DMS79 treated with DMSO at 0.1 percent for 48 hours (cell line): ENCODE results near the gene PSMC5.

Experiments
- DNase-seq: peaks from one replicate; lab custom pipeline; 2025; lab: John Stamatoyannopoulos, UW

Gene PSMC5

DNA sequence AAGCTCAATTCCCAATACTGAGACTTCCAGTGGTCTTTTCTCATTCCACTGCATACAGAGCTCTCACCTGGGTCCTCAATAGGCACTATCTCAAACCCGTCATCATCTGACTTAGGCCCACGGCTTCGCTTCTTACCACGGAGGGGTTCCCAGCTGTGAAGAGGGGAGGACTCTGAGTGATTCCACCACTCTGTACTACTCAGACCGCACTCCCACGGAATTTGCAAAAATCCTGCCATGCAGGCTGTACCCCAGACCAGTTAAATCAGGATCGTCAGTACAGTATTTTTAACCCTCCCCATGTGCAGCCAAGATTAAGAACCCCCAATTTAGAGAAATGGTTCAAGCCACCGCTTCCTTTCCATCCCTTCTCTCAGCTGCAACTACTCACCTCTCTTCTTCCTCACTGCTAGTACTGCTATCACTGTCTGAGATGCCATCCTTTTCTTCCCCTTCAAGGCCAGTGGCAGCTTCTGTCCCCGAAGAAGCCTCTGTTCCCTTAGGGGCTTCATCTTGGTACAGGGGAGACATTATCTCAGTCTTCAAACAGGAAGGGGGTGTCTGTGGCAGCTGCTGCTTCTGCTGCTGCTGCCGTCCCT lies 6.2 kb upstream of the PSMC5 start:
- no peak for DNase-seq

- no peak for DNase-seq
These were observed 5.4 kb upstream of the PSMC5 start for GRCh38 chr17:63821804-63822203.

DNA sequence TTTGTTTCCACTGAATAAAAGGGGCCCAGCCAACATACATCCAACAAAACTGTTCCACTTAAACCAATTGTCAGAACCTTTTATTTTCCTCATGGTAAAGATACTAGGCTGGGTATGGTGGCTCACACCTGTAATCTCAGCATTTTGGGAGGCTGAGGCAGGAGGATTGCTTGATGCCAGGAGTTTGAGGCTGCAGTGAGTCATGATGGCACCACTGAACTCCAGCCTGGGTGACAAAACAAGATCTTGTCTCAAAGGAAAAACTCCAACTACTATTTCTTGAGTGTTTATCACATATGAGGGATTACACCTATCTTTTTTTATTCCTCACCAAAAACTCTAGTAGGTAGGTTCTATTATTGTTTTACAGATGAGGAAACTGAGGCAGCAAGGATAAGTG lies 4.7 kb upstream of the PSMC5 start:
- DNase-seq, result no peak

DNA sequence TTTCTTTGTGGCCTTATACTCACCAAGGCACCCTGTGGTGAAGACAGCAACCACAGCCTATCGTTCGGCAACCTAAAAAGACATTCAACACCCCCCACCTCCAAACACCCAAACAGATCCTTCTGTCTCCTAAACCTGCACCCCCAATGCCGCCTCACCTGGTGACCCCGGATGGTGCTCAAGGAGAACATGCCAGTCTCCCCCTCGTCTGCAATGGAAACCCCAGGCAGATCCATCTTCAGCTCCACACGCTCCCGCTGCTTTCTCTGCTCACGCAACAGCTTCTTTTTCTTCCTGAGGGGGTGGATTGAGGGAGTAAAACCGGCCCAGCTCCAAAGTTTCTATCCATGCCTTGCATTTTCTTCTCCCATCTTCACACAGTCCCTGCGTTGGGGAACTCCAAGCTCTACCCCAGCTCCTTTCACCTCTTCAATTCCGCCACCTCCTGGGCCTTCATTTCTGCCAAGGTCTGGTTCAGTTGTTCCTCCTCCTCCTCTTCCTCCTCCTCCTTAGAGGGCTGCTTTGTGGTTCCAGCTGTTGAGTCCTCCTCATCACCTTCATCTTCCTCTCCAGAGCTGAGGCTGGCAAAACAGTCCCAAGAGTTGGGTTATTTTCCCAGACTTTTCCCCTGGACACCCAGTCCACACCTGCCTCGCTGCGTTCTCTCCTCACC lies 3.4 kb upstream of the PSMC5 start:
- DNase-seq, result no peak

DNA sequence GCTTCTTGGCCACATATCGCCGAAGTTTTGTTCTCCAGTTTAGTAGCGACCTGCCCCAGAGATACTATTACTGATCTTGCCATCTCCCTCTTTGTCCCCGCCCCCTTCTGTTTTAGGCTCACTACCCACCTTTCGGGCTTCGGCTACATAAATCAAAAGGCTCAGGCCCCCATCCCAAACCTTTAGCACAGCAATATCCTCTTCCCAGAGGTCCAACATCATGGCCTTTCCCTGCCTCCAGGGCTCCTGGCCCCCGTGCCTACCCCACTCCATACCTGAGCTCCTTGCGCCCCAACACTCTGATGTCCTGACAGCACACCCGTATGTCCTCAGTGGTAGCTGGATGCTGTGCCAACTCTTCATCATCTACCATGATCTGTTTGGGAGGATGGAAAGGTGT lies 2.9 kb upstream of the PSMC5 start:
- DNase-seq, result no peak

GRCh38 chr17:63826468-63827001 lies 696 bp upstream of the PSMC5 start:
- no peak for DNase-seq

DNA sequence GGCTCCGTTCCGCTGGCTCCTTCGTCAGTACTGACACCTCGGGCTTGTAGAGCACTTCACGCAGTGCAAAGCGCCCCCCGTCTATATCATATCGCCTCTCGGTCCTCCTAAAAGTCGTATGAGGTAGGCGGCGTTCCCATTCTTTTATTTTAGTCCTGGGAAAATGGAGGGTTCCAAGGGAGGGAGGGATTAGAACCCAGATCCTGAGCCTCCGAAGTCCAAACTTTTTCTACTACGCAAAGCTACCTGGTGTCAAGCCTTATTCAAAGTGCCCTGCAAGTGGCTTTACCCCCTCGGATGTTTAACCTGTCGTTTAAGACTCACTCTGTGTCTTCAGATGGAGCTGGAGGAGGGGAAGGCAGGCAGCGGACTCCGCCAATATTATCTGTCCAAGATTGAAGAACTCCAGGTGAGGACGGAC lies 580 bp downstream of the PSMC5 start:
- DNase-seq, result no peak

DNA sequence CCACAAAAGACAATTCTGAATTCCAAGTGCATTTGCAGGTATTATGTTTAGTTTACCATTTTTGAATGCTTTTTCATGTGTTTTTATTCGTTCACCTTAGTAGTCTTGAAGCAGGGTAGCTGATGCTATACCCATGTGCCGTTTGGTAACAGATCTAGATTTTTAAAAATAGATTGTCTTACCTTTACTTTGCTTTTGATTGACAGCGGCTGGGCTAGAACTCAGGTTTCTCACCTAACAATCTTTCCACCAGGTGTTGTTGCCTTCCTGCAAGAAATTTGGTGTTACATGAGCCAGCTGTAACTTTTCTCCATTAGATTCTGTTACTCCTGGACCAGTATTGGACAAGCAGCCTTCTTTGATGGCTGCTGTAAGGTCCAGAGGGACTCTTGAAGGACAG lies 1.7 kb downstream of the PSMC5 start:
- no peak for DNase-seq

- DNase-seq, result no peak
These were observed 3.0 kb downstream of the PSMC5 start for GRCh38 chr17:63830278-63830677.

DNA sequence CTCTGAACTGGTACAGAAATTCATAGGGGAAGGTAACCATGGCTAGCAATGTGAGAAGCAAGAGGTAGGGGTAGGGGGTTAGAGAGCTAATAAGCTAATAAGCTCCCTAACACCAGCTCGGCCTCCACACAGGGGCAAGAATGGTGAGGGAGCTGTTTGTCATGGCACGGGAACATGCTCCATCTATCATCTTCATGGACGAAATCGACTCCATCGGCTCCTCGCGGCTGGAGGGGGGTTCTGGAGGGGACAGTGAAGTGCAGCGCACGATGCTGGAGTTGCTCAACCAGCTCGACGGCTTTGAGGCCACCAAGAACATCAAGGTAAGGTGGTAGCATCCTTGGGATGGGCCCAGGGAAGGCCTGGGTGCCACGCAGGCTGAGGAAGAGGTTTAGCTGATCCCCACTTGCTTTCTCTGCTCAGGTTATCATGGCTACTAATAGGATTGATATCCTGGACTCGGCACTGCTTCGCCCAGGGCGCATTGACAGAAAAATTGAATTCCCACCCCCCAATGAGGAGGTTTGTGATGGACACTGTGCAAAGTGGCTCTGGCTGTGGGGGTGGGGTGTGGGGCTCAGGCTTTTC lies 3.8 kb downstream of the PSMC5 start:
- no peak for DNase-seq

- no peak for DNase-seq
These were observed 4.3 kb downstream of the PSMC5 start for GRCh38 chr17:63831505-63831904.

- DNase-seq, result no peak
These were observed 4.8 kb downstream of the PSMC5 start for GRCh38 chr17:63832014-63832413.

GRCh38 chr17:63832455-63832854 lies 5.2 kb downstream of the PSMC5 start:
- DNase-seq, result no peak

GRCh38 chr17:63833026-63833740 lies 6.0 kb downstream of the PSMC5 start:
- DNase-seq, result no peak

GRCh38 chr17:63833741-63834373 lies 6.6 kb downstream of the PSMC5 start:
- DNase-seq, result no peak

DNA sequence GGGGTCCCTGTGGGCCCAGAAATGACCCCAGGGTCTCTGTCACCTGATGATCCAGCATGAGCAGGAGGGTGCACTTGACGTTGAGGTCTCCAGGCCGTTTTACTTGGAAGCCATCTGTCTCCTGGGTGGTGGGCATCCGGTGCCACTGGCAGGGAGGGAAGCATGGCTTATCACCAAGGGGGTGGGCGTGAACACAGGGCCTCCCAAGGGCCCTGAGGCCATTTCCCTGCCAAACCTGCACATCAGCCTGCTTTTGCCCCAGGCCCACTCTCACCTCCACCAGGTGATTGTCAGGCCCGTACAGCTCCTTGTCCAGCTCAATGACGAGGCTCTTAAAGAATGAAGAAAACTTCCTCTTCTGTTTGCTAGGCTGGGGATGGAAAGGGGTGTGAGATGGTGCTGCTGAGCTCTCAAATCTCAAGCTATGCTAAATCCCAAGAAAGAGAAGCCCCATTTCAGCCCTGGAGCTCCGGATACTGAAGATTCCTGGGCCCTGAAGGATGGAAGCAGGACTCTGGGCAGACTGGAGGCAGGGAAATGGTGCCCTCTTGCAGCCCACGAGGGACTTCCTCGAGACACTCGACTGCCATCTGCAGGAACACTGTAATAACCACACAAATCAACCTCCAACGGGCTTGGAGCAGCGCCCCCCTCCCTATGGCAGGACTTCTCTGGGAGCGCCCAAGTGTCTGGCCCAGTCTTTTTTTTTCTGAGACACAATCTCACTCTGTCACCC lies 7.4 kb downstream of the PSMC5 start:
- DNase-seq, result no peak

- no peak for DNase-seq
These were observed 8.0 kb downstream of the PSMC5 start for GRCh38 chr17:63835167-63835720.

DNA sequence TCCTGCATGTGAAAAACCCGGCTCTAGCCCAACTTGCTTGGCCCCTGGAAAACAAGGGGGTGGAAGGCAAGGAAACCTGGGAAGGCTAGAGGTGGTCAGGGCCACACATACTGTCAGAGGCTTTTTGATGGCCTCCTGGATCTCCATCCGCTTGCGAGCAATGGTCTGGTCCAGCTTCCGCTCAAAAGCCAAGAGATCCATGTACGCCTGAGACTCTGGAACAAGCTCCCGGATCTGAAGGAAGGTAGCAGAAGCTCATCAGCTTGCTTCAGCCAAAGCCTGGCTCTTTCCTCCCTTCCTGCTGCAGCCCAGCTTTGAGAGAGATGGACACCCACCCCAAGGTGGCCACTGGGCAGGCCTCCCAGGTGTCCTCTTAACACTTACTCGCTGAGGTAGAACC lies 9.6 kb downstream of the PSMC5 start:
- DNase-seq, result no peak

GRCh38 chr17:63837480-63837879 lies 10.2 kb downstream of the PSMC5 start:
- DNase-seq, result no peak

DNA sequence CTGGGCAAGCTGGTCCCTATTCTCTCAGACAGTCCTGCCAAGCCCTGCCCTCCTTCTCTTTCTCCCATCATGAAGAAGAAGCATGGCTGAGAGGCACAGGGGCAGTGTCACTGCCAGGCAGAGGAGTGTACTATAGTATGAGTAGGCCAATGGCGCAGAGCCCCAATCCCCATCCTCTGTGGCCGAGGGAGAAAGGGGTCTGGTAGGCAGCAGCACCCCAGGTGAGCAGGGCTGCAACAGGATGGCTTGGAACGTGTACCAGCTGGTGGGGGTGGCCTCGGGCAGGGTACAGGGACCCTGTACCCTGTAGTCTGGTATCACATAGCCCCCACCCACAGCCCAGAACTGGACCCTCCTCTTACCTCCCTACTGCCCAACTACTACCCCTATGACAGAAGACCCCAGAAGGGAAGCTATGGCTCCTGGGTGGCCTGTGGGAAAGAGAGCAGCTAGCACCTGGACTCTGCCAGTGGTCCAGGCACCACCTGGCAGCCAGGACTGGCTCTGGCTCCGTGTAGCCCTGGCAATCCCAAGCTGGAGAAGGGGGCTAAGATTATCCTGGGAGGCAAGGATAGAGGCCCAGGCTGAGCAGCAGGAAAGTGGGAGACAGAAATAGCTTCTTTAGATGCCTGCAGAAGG lies 10.8 kb downstream of the PSMC5 start:
- no peak for DNase-seq

- no peak for DNase-seq
These were observed 11.5 kb downstream of the PSMC5 start for GRCh38 chr17:63838631-63839171.
